ENCODE measurements around the gene PLIN1.

- TF ChIP-seq CTCF (IDR thresholded peaks at IDR 0.05; ENCODE audit: poor library complexity): no peak
- TF ChIP-seq EZH2 (IDR thresholded peaks at IDR 0.05; ENCODE audit: borderline replicate concordance): no peak
- TF ChIP-seq EZH2phosphoT487 (IDR thresholded peaks at IDR 0.05; ENCODE audit: low read depth, severe bottlenecking, unreplicated experiment): no peak
Observed at GRCh38 chr15:89616228-89616627, 62.9 kb downstream of the PLIN1 start.
